Small intestine (tissue), 7 donors: ENCODE measurements around the gene CTNNB1. TPM values are rescaled to one million over a fixed set of nuclear protein-coding genes. Genes with fewer than 3 reads are reported as not detected.

Experiments used
- DNase-seq, 2 donors: peaks; one replicate each; pipeline versions ENCODE4 v3.0.0 to v3.0.0-alpha.2; 2013
- FAIRE-seq: peaks from 2 replicates; lab custom pipeline; 2012; peaks lifted over from hg19 to GRCh38; lab: Jason Lieb, UNC
- H3K27ac ChIP-seq, 3 donors: one replicate each; pipeline ENCODE4 v1.5.1; 2013; ENCODE audit warnings: low read length in 2 of 3, mild to moderate bottlenecking in 2 of 3, control low read depth in 1 of 3, inconsistent platforms in 1 of 3, low read depth in 1 of 3, moderate library complexity in 1 of 3
- H3K27me3 ChIP-seq, 3 donors: one replicate each; pipeline ENCODE4 v1.6.1; 2013; ENCODE audit warnings: low read length in 3 of 3, inconsistent platforms in 1 of 3; ENCODE audit not compliant: control insufficient read depth in 3 of 3, insufficient read depth in 3 of 3
- H3K36me3 ChIP-seq, 3 donors: one replicate each; pipeline ENCODE4 v1.6.1; 2013; ENCODE audit warnings: low read length in 3 of 3, inconsistent platforms in 1 of 3, low read depth in 1 of 3, mild to moderate bottlenecking in 1 of 3, moderate library complexity in 1 of 3; ENCODE audit not compliant: control insufficient read depth in 3 of 3, insufficient read depth in 2 of 3
- H3K4me1 ChIP-seq, 3 donors: one replicate each; pipeline ENCODE4 v1.6.1; 2013; ENCODE audit warnings: low read length in 2 of 3, inconsistent platforms in 1 of 3, low read depth in 1 of 3, mild to moderate bottlenecking in 1 of 3, moderate library complexity in 1 of 3; ENCODE audit not compliant: control insufficient read depth in 3 of 3, insufficient read depth in 2 of 3
- H3K4me3 ChIP-seq, 3 donors: one replicate each; pipeline ENCODE4 v1.5.1; 2013; ENCODE audit warnings: low read length in 3 of 3, control low read depth in 1 of 3, inconsistent platforms in 1 of 3, low read depth in 1 of 3, mild to moderate bottlenecking in 1 of 3, moderate library complexity in 1 of 3
- H3K9me3 ChIP-seq, 2 donors: one replicate each; pipeline ENCODE4 v1.6.1; 2013; ENCODE audit warnings: low read depth in 1 of 2, low read length in 1 of 2; ENCODE audit not compliant: control insufficient read depth in 2 of 2, insufficient read depth in 1 of 2
- WGBS, 3 donors: extraction: QIAGEN DNeasy Blood & Tissue Kit; methylation state at CpG; one replicate each; pipeline ENCODE4 v1.1.7; 2013; 5-methylcytosine and 5-hydroxymethylcytosine counted together
- polyA plus RNA-seq, 4 donors: library from polyadenylated mRNA; stranded (reverse) in 3 of 4; unstranded in 1 of 4; fragments of 200-250 nt in 3 of 4; fragments of 120-200 nt in 1 of 4; gene quantifications; one replicate each; pipeline versions ENCODE4 v1.2.1 to v1.2.3, GENCODE V29; 2013
- donor health status: healthy with polysubstance abuse.
- donor health status: control.
- donor health status: control.
- donor health status: Bipolar disorder and iron deficiency.
- donor health status: healthy.

Gene CTNNB1
- polyA plus RNA-seq, 4 donors = 226 to 439 (median 392) TPM

DNA sequence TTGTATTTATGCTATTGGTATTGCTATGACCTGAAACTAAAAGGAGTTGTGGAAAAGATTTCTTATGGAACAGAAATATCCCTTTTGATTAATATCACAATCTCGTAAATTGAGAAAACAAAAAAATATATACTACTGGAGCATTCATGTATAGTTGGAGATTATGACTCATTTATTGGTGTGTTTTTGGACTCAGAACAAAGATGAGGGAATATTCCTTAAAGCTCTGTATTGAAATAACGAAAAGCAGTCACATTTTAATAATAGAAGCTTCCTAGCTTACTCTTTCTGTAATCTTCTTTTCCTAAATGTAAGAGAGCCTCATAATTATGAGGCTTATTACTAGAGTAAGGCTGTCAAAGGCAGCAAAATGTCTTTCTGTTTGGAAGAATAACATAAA lies 14.3 kb downstream of the CTNNB1 start:
- DNase-seq (no peak), FAIRE-seq (no peak)
- H3K27me3 ChIP-seq = no peaks in the 10 kb centered on the region
- peaks cover 0 to 21% (median 9%) of the 10 kb centered on the region in 3 donors for H3K4me1 ChIP-seq
- no peak overlapping the region for H3K27ac ChIP-seq
- WGBS, 3 donors = 25 to 52% (median 42%) methylated on average over 2 of the region's 2 CpGs
- no peaks in the 10 kb centered on the region for H3K36me3 ChIP-seq
- no peak overlapping the region for H3K4me3 ChIP-seq
- H3K9me3 ChIP-seq = no peaks in the 10 kb centered on the region

DNA sequence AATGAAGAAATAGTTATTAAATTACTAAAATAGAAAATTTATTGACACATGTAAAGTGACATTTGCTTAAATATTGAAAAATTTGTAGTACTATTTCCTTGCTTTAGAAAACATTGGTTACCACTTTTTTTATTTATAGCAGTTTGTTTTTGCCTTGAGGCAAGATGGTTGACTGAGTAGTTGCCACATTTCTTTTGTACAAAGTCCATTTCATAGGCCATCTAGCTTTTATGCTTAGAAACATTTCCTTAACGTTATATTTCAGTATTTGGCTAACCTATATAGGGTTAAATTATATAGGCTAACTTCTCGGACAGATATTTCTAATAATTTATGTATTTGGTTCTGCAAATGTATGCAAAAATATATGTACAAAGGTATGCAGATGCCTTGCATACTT lies 17.1 kb downstream of the CTNNB1 start:
- DNase-seq = peak in 1 of 2 donors; percentile 29
- Histone ChIP-seq H3K27me3 (no peaks in the 10 kb centered on the region), H3K27ac (no peak overlapping the region), H3K4me3 (no peak overlapping the region), H3K9me3 (no peaks in the 10 kb centered on the region), H3K36me3 (no peaks in the 10 kb centered on the region), H3K4me1 (peaks cover 0 to 28% (median 8%) of the 10 kb centered on the region in 3 donors)
- WGBS, 3 donors = 50 to 62% (median 60%) methylated on average over 2 of the region's 2 CpGs
- no peak for FAIRE-seq

DNA sequence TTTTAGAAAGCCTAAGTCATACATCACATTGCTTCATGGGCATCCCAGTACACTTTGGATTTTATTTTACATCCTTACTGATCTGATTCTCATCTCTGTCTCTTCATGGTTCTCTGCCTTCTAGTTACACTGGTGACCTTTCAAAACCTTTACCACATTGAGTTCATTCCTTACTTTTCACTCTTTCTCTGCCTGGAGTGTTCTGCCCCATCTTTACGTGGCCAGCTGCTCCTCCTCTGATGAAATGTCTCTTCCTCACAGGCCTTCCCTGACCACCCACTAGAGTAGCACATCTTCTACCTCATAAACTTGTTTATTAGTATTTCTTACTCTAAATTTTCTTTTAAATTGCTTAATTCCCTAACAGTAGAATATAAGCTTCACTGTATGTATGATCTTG lies 17.7 kb downstream of the CTNNB1 start:
- H3K4me1 ChIP-seq = peaks cover 0 to 27% (median 9%) of the 10 kb centered on the region in 3 donors
- H3K27me3 ChIP-seq = no peaks in the 10 kb centered on the region
- peak overlapping the region in 1 of 3 donors; percentile 31 for H3K27ac ChIP-seq
- no peak for FAIRE-seq
- no peaks in the 10 kb centered on the region for H3K9me3 ChIP-seq
- no peaks in the 10 kb centered on the region for H3K36me3 ChIP-seq
- no peak for DNase-seq
- WGBS, 3 donors = 51 to 82% (median 61%) methylated on average over 1 of the region's 1 CpG
- H3K4me3 ChIP-seq = no peak overlapping the region

DNA sequence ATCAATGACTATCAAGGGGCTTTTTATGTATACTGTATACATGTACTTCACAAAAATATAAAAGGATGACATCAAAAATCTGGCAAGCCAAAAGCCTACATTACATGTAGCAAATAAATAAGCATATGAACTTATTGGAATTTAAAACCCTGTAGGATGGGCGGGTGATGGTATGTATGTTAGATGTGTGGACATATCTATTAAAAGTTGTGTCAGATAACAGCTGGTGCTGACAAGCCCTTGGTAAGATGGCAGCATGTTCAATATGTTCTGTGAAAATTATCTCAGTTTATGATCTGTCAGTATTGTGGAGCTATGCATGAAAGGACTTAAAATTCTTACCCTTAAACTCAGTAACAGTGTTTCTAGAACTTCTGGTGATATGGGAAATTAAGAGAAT lies 20.1 kb downstream of the CTNNB1 start:
- H3K4me3 ChIP-seq = no peak overlapping the region
- peaks cover 0 to 4% (median 2%) of the 10 kb centered on the region in 3 donors for H3K36me3 ChIP-seq
- H3K4me1 ChIP-seq = peaks cover 0 to 20% (median 5%) of the 10 kb centered on the region in 3 donors
- H3K9me3 ChIP-seq = no peaks in the 10 kb centered on the region
- 87 to 100% (median 97%) methylated on average over 1 of the region's 1 CpG for WGBS, 3 donors
- FAIRE-seq (no peak), DNase-seq (no peak)
- H3K27ac ChIP-seq = no peak overlapping the region
- H3K27me3 ChIP-seq = no peaks in the 10 kb centered on the region

DNA sequence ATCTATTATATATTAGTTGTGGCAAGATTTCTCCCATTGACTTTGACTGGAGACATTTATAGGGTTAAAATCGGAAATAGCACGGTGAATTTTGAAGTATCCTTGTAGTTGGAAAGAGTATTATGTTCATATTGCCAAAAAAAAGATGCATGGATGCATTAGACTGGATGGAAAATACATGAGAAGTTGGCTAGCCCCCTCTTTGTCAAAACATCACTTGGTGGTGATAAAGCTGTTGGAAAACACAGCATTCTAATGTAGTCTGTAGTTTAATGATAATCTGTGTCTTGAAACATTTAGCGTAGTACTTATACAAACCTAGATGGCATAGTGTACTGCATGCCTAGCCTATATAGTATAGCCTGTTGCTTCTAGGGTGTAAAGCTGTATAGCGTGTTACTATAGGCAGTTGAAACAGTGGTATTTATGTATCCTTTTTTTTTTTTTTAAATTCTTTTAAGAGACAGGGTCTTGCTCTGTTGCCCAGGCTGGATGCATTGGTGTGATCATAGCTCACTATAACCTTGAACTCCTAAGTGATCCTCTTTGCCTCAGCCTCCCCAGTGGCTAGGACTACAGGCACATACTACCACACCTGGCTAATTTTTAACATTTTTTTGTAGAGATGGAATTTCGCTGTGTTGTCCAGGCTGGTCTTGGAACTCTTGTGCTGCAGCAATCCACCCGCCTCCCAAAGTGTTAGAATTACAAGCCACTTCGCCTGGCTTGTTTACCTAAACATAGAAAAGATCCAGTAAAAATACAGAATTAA lies 21.8 kb downstream of the CTNNB1 start:
- H3K27ac ChIP-seq = no peak overlapping the region
- peaks cover 12 to 14% (median 13%) of the 10 kb centered on the region in 3 donors for H3K36me3 ChIP-seq
- 79 to 81% (median 81%) methylated on average over 7 of the region's 7 CpGs for WGBS, 3 donors
- H3K9me3 ChIP-seq = no peaks in the 10 kb centered on the region
- FAIRE-seq = no peak
- DNase-seq = no peak
- H3K27me3 ChIP-seq = no peaks in the 10 kb centered on the region
- H3K4me1 ChIP-seq = peaks cover 0 to 20% (median 5%) of the 10 kb centered on the region in 3 donors
- no peak overlapping the region for H3K4me3 ChIP-seq

DNA sequence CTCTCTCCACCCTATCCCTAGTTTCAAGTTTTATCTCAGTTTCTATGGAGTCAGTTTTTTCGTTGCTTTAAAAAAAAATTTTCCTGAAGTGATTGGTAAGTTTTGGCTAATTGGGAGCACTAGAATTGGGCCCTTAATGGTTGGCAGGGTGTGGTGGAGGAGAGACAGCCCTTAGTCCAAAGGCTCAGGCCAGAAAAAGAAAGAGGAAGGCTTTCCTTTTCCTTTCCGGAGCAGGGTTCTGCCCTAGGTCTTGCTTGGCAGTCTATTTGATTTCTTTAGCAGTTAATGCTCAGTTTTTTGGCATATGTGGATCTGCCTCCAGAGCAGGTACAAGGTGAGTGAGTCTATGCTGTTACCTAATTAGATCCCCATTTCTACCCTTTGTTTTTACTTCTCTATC lies 22.7 kb downstream of the CTNNB1 start:
- peaks cover 0 to 17% (median 5%) of the 10 kb centered on the region in 3 donors for H3K4me1 ChIP-seq
- DNase-seq = peak in 1 of 2 donors; percentile 29

DNA sequence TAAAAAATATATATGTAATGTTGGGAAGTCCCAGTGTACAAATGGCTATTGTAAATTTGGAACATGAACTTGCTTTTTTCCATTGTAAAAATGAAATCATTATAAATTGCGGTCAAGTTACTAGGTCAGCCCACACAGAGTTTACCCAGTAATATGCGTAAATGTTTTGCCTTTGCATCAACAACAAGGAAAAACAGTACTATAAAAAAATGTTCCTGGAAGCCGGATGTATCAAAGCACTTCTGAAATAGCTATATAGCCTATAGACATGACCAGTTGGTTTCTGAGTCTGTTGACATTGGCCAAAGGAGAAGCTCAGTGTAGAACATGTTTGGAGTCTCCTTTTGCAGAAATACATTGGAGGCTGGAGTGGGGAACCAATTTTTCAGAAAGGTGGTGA lies 23.2 kb downstream of the CTNNB1 start:
- 54 to 81% (median 71%) methylated on average over 3 of the region's 3 CpGs for WGBS, 3 donors
- H3K36me3 ChIP-seq = peaks cover 14 to 18% (median 18%) of the 10 kb centered on the region in 3 donors
- H3K27me3 ChIP-seq = no peaks in the 10 kb centered on the region
- peaks cover 0 to 17% (median 5%) of the 10 kb centered on the region in 3 donors for H3K4me1 ChIP-seq
- H3K4me3 ChIP-seq = no peak overlapping the region
- no peak overlapping the region for H3K27ac ChIP-seq
- no peaks in the 10 kb centered on the region for H3K9me3 ChIP-seq
- FAIRE-seq = no peak
- DNase-seq = no peak

More for the DNA sequence above, 22.7 kb downstream of the CTNNB1 start:
- 13 to 39% (median 23%) methylated on average over 2 of the region's 2 CpGs for WGBS, 3 donors
- Histone ChIP-seq H3K4me3 (peak overlapping the region in 1 of 3 donors; percentile 15), H3K36me3 (peaks cover 14 to 17% (median 16%) of the 10 kb centered on the region in 3 donors), H3K9me3 (no peaks in the 10 kb centered on the region), H3K27me3 (no peaks in the 10 kb centered on the region), H3K27ac (no peak overlapping the region)
- no peak for FAIRE-seq

DNA sequence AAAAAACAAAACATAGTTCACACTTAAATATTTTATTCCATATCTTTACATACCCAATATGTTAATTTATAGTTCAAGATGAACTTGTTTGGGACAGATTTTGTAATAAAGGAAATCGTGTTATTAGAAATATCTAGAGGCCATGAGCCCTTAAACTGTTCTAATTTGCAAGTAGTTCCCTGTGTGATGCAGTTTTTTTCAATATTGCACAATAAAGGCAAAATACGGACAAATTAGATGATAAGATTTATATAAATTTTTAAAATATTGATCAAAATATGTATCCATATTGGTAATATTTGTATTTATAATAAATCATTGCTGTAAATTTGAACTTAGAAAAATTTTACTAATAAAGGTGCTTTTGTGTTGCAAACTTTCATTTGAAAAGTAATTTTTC lies 23.8 kb downstream of the CTNNB1 start:
- FAIRE-seq = no peak
- peaks cover 0 to 17% (median 5%) of the 10 kb centered on the region in 3 donors for H3K4me1 ChIP-seq

More for the DNA sequence above, 23.8 kb downstream of the CTNNB1 start:
- Histone ChIP-seq H3K36me3 (peaks cover 14 to 21% (median 18%) of the 10 kb centered on the region in 3 donors), H3K27ac (no peak overlapping the region), H3K27me3 (no peaks in the 10 kb centered on the region), H3K9me3 (no peaks in the 10 kb centered on the region), H3K4me3 (no peak overlapping the region)
- 60 to 79% (median 73%) methylated on average over 2 of the region's 2 CpGs for WGBS, 3 donors
- no peak for DNase-seq
